Stimulated activated naive CD8-positive, alpha-beta T cell treated with anti-CD3 and anti-CD28 coated beads, Interleukin-15, amount 100 ng/mL, for 72 hours (primary cell): ENCODE measurements around the gene SLC7A14.

Source experiments
- ATAC-seq: fragments of 150-1000 bp; cut with Tn5 transposase; 2 replicates; pipeline ENCODE4 v1.10.0; 2021; ENCODE audit warnings: mild to moderate bottlenecking, moderate library complexity
- DNase-seq, 2 donors: peaks; one replicate each; pipeline ENCODE4 v3.0.0; 2021 to 2022
- H3K27ac Mint-ChIP-seq, 2 donors: one replicate each; pipeline ENCODE4 v1.8.0; 2022; ENCODE audit warnings: mild to moderate bottlenecking in 2 of 2, mixed read lengths in 2 of 2, moderate library complexity in 2 of 2
- H3K27me3 Mint-ChIP-seq: one replicate; pipeline ENCODE4 v1.8.0; 2022; ENCODE audit warnings: mixed read lengths
- H3K4me1 Mint-ChIP-seq: one replicate; pipeline ENCODE4 v1.8.0; 2022; ENCODE audit warnings: mild to moderate bottlenecking, mixed read lengths
- H3K4me3 Mint-ChIP-seq, 2 donors: one replicate each; pipeline ENCODE4 v1.8.0; 2022; ENCODE audit warnings: mild to moderate bottlenecking in 2 of 2, mixed read lengths in 2 of 2, moderate library complexity in 1 of 2
- H3K9me3 Mint-ChIP-seq, 2 donors: one replicate each; pipeline ENCODE4 v1.8.0; 2022; ENCODE audit warnings: mixed read lengths in 2 of 2

SLC7A14 gene

DNA sequence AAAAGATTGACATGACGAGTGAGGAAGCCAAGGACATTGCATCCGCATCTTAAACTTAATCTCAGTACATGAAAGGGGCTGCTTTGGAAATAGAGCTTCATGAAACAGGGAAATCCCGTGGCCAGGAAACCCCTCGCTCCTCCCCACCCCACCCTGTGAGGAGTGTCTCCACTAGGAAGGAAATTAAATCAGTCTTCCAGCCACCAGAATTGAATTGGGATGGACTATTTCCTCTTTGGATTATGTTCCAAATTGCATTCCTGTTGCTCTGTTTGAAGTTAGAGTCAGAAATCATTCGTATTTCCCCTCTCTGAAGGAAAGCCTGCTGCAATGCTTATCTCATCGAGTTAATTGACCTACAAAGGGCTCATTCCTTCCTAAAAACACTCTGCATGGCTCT is 131.4 kb downstream of the SLC7A14 start:
- Mint-ChIP-seq H3K27ac (no peak overlapping the region), H3K27me3 (peaks cover 27% of the 10 kb centered on the region), H3K9me3 (no peaks in the 10 kb centered on the region), H3K4me3 (no peak overlapping the region), H3K4me1 (no peaks in the 10 kb centered on the region)
- ATAC-seq (no peak), DNase-seq (no peak)

DNA sequence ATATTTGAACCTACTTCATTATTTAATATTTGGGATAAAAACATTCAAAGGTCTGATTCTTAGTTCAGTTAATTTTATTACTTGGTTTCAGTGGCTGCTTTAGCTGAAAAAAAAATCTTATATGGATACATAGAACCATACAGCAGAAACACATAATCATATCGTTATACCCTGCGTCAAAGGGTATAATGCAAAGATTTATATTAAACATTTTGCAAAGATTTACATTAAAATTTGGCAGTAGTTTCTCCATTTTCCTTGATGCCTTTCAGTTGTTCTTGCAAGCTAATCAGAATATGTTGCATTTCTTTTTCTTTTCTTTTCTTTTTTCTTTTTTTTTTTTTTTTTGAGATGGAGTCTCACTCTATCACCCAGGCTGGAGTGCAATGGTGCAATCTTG is 135.8 kb downstream of the SLC7A14 start:
- ATAC-seq: no peak
- peaks cover 6% of the 10 kb centered on the region for H3K27me3 Mint-ChIP-seq
- no peak for DNase-seq
- H3K27ac Mint-ChIP-seq: no peak overlapping the region
- no peaks in the 10 kb centered on the region for H3K9me3 Mint-ChIP-seq
- no peaks in the 10 kb centered on the region for H3K4me1 Mint-ChIP-seq
- H3K4me3 Mint-ChIP-seq: no peak overlapping the region

DNA sequence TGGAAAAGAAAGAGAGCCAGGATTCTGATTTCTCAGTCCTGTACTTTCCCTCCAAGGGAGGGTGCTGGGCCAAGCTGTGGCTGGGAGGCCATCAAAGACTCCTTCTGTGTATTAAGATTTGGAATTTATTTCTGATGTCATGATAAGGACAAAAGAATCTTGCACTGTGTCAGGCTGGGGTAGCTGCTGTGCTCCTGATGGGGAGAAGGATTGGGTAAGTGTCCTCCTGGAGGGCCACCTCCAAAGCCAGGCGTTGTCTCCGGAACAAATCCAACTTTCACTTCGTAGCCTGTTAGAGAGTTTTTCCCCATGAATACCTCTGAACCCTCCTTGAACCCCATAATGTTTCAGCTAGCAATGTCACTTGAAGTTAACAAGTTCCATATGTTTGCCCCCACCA is 137.3 kb downstream of the SLC7A14 start:
- no peak overlapping the region for H3K4me3 Mint-ChIP-seq
- ATAC-seq (no peak), DNase-seq (no peak)
- H3K4me1 Mint-ChIP-seq: no peaks in the 10 kb centered on the region
- no peaks in the 10 kb centered on the region for H3K9me3 Mint-ChIP-seq
- peaks cover 6% of the 10 kb centered on the region for H3K27me3 Mint-ChIP-seq
- no peak overlapping the region for H3K27ac Mint-ChIP-seq

DNA sequence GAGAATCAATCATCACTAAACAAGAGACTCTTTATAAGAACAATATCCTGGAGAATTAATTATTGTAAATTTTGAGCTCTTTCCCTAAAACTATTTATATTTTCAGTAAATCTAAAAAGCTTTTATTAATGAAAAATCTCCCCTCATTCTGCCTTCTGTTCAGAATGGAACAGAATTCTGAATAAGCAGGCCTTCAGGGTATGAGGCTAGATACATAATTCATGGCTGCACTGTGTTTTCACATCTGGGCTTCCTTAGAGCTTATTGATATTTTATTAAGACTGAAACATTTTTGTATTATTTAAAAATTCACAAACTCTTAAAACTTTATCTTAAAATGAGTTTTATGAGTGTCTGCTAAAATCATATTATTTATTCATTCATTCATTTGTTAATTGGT is 142.4 kb downstream of the SLC7A14 start:
- Mint-ChIP-seq H3K4me3 (no peak overlapping the region), H3K27ac (no peak overlapping the region), H3K4me1 (peaks cover 17% of the 10 kb centered on the region), H3K27me3 (peaks cover 43% of the 10 kb centered on the region), H3K9me3 (no peaks in the 10 kb centered on the region)
- DNase-seq (no peak), ATAC-seq (no peak)

DNA sequence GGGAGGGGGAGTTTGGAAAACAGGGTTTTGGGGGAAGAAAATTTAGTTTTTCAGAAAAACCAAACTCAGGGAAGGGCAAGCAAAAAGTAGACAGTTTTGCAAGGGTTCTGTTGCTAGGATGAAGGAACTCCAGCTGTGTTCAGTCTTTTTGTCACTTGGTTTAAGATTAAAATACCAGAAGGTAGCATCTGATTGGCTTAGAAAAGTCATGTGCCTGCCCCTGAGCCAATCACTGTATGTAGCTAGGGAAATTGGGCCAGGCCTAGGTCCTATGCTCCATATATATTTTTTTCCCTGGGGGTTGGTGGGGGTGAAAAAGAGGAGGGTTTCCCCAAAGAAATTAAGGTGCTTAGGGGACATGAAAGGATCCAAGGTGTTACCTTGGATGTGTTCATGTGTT is 142.9 kb downstream of the SLC7A14 start:
- Mint-ChIP-seq H3K27me3 (peaks cover 44% of the 10 kb centered on the region), H3K9me3 (no peaks in the 10 kb centered on the region), H3K4me3 (no peak overlapping the region), H3K27ac (no peak overlapping the region), H3K4me1 (peaks cover 17% of the 10 kb centered on the region)
- DNase-seq (no peak), ATAC-seq (no peak)

DNA sequence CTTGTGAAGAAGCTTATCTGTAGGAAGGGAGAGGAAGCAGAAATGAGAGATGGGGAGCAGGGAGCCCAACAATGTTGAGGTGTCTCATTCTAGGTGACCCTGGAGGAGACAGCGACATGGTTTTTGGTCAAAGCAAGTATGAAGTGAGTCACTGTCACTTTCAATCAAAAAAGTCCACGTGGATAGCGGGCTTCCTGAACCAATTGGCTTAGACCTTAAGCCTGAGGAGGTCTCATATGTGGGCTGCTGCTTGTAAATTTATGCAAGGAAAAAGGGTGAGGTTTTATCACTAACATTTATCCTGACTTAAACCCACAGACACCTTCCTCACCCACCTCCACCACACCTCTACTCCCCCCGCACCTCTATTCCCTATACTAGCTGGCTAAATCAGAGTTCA is 144.5 kb downstream of the SLC7A14 start:
- Mint-ChIP-seq H3K4me3 (no peak overlapping the region), H3K4me1 (peaks cover 29% of the 10 kb centered on the region), H3K9me3 (no peaks in the 10 kb centered on the region), H3K27me3 (peaks cover 58% of the 10 kb centered on the region), H3K27ac (no peak overlapping the region)
- DNase-seq (no peak), ATAC-seq (peak; percentile 63)

DNA sequence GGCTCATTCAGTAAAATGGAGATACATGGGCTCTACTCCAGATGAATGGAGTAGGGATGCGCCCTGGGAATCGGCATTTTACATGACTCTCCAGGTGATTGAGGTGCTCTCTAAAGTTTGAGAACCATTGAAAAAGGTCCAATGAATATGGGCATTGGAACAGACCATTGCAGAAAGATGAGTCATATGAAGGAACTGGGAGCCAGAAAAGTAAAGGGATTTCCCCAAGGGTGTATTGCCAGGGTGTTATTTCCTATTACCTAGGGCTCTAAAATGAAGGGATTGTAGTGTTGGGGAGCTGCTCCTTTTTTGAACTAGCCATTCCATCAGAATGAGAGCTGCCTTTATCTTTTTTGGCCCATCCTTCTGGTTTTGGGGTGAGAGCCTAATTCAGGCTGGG is 145.5 kb downstream of the SLC7A14 start:
- Mint-ChIP-seq H3K27ac (no peak overlapping the region), H3K9me3 (no peaks in the 10 kb centered on the region), H3K4me1 (peaks cover 31% of the 10 kb centered on the region), H3K4me3 (no peak overlapping the region), H3K27me3 (peaks cover 60% of the 10 kb centered on the region)
- ATAC-seq (peak; percentile 55), DNase-seq (no peak)

DNA sequence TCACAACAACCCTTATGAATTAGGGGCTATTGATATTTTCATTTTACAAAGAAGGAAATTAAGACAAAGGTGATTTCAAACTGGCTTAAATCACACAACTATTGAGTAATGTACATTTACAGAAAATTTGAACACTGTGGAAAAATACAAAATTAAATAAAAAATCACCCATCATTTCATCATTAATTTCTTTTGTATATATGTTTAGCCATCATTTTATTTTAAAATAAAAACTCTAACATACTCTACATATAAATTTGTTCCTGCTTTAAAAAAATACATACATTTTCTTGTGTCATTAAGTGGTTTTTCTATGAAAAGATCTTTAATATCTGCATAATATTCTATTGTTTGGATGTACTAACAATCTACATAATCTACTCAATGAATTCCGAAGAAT is 147.0 kb downstream of the SLC7A14 start:
- H3K4me3 Mint-ChIP-seq: no peak overlapping the region
- no peak overlapping the region for H3K27ac Mint-ChIP-seq
- ATAC-seq (no peak), DNase-seq (no peak)
- peaks cover 60% of the 10 kb centered on the region for H3K27me3 Mint-ChIP-seq
- no peaks in the 10 kb centered on the region for H3K9me3 Mint-ChIP-seq
- peaks cover 31% of the 10 kb centered on the region for H3K4me1 Mint-ChIP-seq

DNA sequence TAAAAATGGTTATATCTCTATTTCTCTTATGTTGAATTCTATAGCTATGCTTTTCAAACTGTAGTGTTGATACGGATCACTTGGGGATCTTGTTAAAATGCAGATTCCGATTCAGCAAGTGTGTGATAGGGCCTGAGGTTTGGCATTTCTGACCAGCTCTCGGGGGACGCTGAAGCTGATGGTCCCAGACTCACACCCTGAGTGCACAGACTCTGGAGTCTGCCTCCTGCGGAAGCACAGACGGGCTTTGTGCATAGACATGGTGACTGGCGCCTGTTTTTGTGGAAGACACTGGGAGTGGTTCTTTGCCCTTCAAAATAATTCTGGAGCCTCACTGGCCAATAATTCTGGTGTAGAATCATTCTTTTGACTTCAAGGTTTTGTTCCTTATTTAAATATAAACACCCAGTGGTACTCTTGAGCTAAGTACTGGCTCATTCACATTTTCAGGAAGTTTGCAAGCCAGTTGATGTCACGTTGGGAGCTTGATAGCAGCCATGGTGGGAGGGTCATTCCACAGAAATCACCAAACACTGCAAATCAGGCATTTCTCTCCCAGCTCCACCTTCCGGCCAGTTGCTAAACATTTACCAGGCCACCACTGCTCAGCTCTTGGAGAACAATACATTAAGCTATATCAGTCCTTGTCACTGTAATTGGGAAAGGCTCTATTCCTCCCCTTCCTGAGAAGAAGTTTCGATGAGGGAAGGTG is 148.0 kb downstream of the SLC7A14 start:
- Mint-ChIP-seq H3K27me3 (peaks cover 55% of the 10 kb centered on the region), H3K4me3 (no peak overlapping the region), H3K9me3 (no peaks in the 10 kb centered on the region), H3K27ac (no peak overlapping the region), H3K4me1 (peaks cover 31% of the 10 kb centered on the region)
- ATAC-seq (no peak), DNase-seq (no peak)

DNA sequence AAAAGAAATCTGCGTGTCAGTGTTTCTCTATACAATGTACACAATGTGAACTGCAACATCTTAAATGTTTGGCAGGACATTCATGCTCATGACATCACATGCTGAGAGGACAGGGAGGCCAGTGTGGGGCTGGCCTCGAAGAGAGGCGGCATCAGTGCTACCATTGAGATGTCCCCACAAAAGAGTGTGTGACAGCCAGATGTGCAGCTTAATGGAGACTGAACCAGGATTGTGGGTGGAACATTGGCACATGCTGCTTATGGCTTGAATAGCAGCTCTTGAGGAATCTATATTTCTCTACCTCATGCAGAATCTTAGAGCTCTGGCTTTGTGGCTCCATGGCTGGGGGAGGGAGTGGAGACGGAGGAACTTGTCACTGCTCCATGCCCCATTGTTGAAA is 148.7 kb downstream of the SLC7A14 start:
- Mint-ChIP-seq H3K4me1 (peaks cover 31% of the 10 kb centered on the region), H3K27me3 (peaks cover 49% of the 10 kb centered on the region), H3K27ac (no peak overlapping the region), H3K4me3 (peak overlapping the region in 1 of 2 donors; percentile 8), H3K9me3 (no peaks in the 10 kb centered on the region)
- DNase-seq: no peak
- no peak for ATAC-seq

DNA sequence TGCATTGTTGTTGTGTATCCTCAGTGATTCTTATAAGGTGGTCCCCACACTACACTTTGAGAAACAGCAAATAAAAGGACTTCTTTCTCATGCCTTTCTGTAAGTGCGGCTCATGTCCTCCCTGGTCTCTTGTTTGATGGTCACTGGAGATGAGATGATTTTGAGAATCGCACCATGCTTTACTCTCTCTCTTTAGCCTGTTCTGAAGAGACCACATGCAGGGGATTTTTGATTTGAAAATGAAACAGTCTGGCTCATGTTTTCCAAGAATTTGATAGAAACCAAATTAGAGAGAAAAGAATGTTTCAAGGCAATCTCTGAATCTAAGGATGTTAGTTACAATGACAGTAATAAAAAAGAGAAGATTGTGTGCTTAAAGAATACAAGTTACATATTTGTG is 149.2 kb downstream of the SLC7A14 start:
- Mint-ChIP-seq H3K27ac (no peak overlapping the region), H3K9me3 (no peaks in the 10 kb centered on the region), H3K4me1 (peaks cover 31% of the 10 kb centered on the region), H3K4me3 (no peak overlapping the region), H3K27me3 (peaks cover 44% of the 10 kb centered on the region)
- ATAC-seq (no peak), DNase-seq (no peak)

DNA sequence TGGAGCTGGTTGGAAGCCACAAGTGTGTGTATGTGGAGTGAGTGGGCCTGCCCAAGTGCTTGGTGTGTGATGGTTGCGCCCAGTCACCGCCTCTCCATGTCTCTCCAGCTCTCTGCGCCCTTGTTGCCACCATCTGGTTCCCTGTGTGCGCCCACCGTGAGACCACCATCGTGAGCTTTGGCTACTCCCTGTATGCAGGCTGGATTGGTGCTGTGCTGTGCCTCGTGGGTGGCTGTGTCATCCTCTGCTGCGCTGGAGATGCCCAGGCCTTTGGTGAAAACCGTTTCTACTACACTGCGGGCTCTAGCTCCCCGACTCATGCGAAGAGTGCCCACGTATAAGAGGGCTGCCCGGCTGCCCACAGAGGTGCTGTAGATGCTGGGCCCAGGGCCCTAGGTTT is 153.5 kb downstream of the SLC7A14 start:
- no peak overlapping the region for H3K27ac Mint-ChIP-seq
- DNase-seq: no peak
- peaks cover 12% of the 10 kb centered on the region for H3K27me3 Mint-ChIP-seq
- no peaks in the 10 kb centered on the region for H3K9me3 Mint-ChIP-seq
- peaks cover 30% of the 10 kb centered on the region for H3K4me1 Mint-ChIP-seq
- no peak overlapping the region for H3K4me3 Mint-ChIP-seq
- no peak for ATAC-seq

DNA sequence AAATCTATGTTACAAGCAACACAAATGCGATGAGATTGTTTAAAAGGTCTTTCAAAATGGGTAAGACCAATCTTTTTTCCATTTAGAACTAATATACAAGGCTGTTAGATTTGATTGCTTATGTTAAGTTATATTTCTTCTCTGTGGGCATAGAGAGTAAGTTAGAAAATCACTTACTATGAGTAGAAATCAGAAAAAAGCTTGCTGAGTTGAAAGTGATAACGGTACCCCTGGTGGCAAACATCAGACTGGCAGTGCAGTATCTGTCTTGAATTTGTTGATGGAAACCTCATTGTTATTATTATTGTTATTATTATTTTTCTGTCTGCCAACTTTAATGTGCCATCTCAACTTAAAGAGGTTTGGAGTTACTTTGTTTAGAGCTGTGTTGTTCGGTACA is 154.8 kb downstream of the SLC7A14 start:
- Mint-ChIP-seq H3K27ac (no peak overlapping the region), H3K27me3 (peaks cover 4% of the 10 kb centered on the region), H3K4me1 (peaks cover 18% of the 10 kb centered on the region), H3K4me3 (no peak overlapping the region), H3K9me3 (no peaks in the 10 kb centered on the region)
- ATAC-seq: no peak
- DNase-seq: no peak

DNA sequence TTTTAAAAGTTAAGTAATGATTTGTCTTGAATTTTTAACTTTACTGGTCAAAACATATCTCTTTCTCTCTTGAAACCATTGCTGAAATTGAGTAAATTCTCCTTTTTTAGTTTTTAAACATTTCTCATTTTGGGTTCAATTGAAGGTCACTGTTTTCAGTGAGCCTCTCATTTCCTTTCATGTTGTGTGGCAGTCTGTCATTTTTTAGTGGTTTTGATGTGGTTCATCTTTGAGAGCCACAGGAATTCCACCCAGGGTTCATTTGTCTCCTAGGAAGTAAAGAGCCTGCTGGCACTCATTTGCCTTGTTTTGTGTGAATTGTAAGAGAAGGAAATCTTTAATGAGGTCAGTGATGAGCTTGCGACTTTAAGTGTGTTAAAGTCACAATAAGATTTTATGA is 156.8 kb downstream of the SLC7A14 start:
- Mint-ChIP-seq H3K4me1 (peaks cover 18% of the 10 kb centered on the region), H3K27me3 (peaks cover 21% of the 10 kb centered on the region), H3K9me3 (no peaks in the 10 kb centered on the region), H3K27ac (no peak overlapping the region), H3K4me3 (no peak overlapping the region)
- ATAC-seq (no peak), DNase-seq (no peak)

DNA sequence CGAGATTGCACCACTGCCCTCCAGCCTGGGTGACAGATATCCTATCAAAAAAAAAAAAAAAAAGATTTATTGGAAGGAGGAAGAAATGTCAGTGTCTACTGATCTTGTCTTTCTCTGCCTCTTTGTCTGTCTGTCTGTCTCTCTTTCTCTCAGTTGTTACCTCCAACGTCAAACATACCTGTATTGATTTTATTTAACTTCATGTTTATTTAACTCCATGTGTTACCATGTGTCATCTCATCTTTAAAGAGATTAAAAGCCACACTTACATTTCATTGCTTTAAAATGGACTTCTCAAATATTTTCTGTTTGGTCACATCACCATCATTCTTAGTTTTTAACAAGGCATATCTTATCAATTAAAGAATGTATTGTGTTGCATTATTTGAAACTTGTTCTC is 157.8 kb downstream of the SLC7A14 start:
- no peak overlapping the region for H3K27ac Mint-ChIP-seq

DNA sequence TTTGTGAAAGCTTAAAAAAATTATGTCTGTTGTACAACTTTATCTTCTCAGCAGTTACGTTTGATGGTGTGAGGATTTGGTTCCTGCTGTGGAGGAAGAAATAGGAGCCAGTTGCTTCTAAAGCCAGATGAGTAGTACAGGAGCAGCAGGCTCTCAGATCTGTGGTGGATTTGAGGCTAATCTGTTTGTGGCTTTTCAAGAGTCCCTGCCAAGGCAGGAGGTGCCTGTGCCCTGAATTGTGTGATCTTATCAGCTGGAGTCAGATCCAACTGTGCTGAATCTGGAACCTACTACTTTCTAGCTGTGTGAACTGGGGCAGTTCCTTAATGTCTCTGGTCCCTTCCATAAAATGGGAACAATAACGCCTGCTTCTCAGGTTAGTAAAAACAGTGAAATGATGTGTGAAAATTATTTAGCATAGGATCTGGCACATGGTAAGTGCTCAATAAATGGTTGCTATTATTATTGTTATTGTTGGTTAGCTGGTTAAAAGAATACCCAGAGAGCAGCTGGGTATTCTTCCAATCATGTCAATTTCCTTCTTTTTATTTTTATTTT is 159.6 kb downstream of the SLC7A14 start:
- no peak for ATAC-seq
- H3K27me3 Mint-ChIP-seq: peaks cover 30% of the 10 kb centered on the region

More for the DNA sequence above, 157.8 kb downstream of the SLC7A14 start:
- ATAC-seq (no peak), DNase-seq (no peak)
- Mint-ChIP-seq H3K27me3 (peaks cover 21% of the 10 kb centered on the region), H3K9me3 (no peaks in the 10 kb centered on the region), H3K4me3 (no peak overlapping the region), H3K4me1 (peaks cover 18% of the 10 kb centered on the region)

More for the DNA sequence above, 159.6 kb downstream of the SLC7A14 start:
- H3K27ac Mint-ChIP-seq: no peak overlapping the region
- no peaks in the 10 kb centered on the region for H3K9me3 Mint-ChIP-seq
- no peak overlapping the region for H3K4me3 Mint-ChIP-seq
- no peak for DNase-seq
- H3K4me1 Mint-ChIP-seq: peaks cover 18% of the 10 kb centered on the region
